ENCODE measurements around the gene BICRAL.
A peak's percentile ranks its signal among the peaks of the same experiment; 100 is the strongest.

The BICRAL gene

GRCh38 chr6:42783177-42783875 is 1.5 kb downstream of the BICRAL start:
- peak; percentile 96 for TF ChIP-seq YY1 (IDR thresholded peaks at IDR 0.05; ENCODE audit: low read depth)
- peak; percentile 58; the same call in 1 of the 2 replicates for TF ChIP-seq ZBTB7A (IDR thresholded peaks at IDR 0.05; ENCODE audit: low read depth)
- TF ChIP-seq TEAD4 (IDR thresholded peaks at IDR 0.05): no peak
- TF ChIP-seq, protein P1, sequence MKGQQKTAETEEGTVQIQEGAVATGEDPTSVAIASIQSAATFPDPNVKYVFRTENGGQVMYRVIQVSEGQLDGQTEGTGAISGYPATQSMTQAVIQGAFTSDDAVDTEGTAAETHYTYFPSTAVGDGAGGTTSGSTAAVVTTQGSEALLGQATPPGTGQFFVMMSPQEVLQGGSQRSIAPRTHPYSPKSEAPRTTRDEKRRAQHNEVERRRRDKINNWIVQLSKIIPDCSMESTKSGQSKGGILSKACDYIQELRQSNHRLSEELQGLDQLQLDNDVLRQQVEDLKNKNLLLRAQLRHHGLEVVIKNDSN (IDR thresholded peaks at IDR 0.05): no peak
- no peak for TF ChIP-seq RAD21 (IDR thresholded peaks at IDR 0.05; ENCODE audit: low read depth)
- no peak for TF ChIP-seq EGR1 (IDR thresholded peaks at IDR 0.05)
- TF ChIP-seq MAX (IDR thresholded peaks at IDR 0.05): peak; percentile 73
- peak; percentile 55; the same call in 1 of the 2 replicates for TF ChIP-seq TAF1 (IDR thresholded peaks at IDR 0.05; ENCODE audit: low read depth)
- TF ChIP-seq, protein P2, sequence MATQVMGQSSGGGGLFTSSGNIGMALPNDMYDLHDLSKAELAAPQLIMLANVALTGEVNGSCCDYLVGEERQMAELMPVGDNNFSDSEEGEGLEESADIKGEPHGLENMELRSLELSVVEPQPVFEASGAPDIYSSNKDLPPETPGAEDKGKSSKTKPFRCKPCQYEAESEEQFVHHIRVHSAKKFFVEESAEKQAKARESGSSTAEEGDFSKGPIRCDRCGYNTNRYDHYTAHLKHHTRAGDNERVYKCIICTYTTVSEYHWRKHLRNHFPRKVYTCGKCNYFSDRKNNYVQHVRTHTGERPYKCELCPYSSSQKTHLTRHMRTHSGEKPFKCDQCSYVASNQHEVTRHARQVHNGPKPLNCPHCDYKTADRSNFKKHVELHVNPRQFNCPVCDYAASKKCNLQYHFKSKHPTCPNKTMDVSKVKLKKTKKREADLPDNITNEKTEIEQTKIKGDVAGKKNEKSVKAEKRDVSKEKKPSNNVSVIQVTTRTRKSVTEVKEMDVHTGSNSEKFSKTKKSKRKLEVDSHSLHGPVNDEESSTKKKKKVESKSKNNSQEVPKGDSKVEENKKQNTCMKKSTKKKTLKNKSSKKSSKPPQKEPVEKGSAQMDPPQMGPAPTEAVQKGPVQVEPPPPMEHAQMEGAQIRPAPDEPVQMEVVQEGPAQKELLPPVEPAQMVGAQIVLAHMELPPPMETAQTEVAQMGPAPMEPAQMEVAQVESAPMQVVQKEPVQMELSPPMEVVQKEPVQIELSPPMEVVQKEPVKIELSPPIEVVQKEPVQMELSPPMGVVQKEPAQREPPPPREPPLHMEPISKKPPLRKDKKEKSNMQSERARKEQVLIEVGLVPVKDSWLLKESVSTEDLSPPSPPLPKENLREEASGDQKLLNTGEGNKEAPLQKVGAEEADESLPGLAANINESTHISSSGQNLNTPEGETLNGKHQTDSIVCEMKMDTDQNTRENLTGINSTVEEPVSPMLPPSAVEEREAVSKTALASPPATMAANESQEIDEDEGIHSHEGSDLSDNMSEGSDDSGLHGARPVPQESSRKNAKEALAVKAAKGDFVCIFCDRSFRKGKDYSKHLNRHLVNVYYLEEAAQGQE (IDR thresholded peaks at IDR 0.05; ENCODE audit: low read depth): no peak; the same call in 1 of the 2 replicates
- TF ChIP-seq NFIC (IDR thresholded peaks at IDR 0.05): peak; percentile 93
- 0 out of 2 replicates have a peak, but pooled peaks have one; percentile 11 for TF ChIP-seq TCF12 (IDR thresholded peaks at IDR 0.05; ENCODE audit: low read depth)
- TF ChIP-seq FOXM1 (IDR thresholded peaks at IDR 0.05; ENCODE audit: borderline replicate concordance, low read depth): no peak
- TF ChIP-seq CREB1 (IDR thresholded peaks at IDR 0.05; ENCODE audit: low read depth): 0 out of 2 replicates have a peak, but pooled peaks have one; percentile 19
- TF ChIP-seq EP300 (IDR thresholded peaks at IDR 0.05; ENCODE audit: borderline replicate concordance): no peak
- TF ChIP-seq CEBPB (IDR thresholded peaks at IDR 0.05): no peak

GRCh38 chr6:42783876-42784642 is 2.2 kb downstream of the BICRAL start:
- TF ChIP-seq ZBTB7A (IDR thresholded peaks at IDR 0.05; ENCODE audit: low read depth) (no peak), RAD21 (IDR thresholded peaks at IDR 0.05; ENCODE audit: low read depth) (no peak), TAF1 (IDR thresholded peaks at IDR 0.05; ENCODE audit: low read depth) (no peak), TCF12 (IDR thresholded peaks at IDR 0.05; ENCODE audit: low read depth) (no peak), YY1 (IDR thresholded peaks at IDR 0.05; ENCODE audit: low read depth) (no peak), MAX (IDR thresholded peaks at IDR 0.05) (no peak; the same call in 1 of the 2 replicates)
- TF ChIP-seq, protein P1 (IDR thresholded peaks at IDR 0.05): no peak
- TF ChIP-seq, protein P2 (IDR thresholded peaks at IDR 0.05; ENCODE audit: low read depth): no peak

DNA sequence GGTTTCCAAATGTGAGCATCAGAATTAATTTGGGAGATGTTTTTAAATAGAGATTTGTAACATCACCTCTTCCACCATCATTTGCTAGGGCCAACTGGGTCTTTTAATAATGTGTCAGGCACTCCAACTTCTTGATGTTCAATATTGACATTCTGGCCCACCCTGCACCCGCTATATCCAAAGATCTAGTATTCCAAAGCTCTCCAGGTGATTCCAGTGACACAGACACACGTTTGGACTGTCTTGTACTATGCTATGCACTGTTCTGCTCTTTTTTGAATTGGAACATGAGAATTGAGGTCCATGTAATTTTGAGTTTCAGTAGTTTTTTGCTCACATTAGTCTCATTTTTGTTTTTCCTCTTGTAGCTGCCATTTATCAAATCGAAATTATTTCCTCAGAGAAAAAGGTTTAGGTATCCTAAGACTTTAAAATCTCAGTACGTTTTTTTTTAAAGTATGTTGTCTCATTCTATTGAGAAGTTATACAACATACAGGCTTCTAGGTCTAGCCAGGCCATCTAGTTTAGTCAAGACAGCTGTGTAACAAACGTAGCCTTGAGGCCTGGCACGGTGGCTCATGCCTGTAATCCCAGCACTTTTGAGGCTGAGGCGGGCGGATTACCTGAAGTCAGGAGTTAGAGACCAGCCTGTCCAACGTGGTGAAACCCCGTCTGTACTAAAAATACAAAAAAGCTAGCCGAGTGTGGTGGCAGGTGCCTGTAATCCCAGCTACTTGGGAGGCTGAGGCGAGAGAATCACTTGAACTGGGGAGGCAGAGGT is 3.1 kb downstream of the BICRAL start:
- TF ChIP-seq ZBTB7A (IDR thresholded peaks at IDR 0.05; ENCODE audit: low read depth): no peak
- TF ChIP-seq YY1 (IDR thresholded peaks at IDR 0.05; ENCODE audit: low read depth): no peak
- no peak for TF ChIP-seq EGR1 (IDR thresholded peaks at IDR 0.05)
- TF ChIP-seq EP300 (IDR thresholded peaks at IDR 0.05; ENCODE audit: borderline replicate concordance): no peak
- TF ChIP-seq RAD21 (IDR thresholded peaks at IDR 0.05; ENCODE audit: low read depth): no peak
- TF ChIP-seq TAF1 (IDR thresholded peaks at IDR 0.05; ENCODE audit: low read depth): no peak
- no peak for TF ChIP-seq MAX (IDR thresholded peaks at IDR 0.05)
- TF ChIP-seq, protein P1 (IDR thresholded peaks at IDR 0.05): no peak
- no peak for TF ChIP-seq TCF12 (IDR thresholded peaks at IDR 0.05; ENCODE audit: low read depth)
- no peak for TF ChIP-seq NFIC (IDR thresholded peaks at IDR 0.05)

DNA sequence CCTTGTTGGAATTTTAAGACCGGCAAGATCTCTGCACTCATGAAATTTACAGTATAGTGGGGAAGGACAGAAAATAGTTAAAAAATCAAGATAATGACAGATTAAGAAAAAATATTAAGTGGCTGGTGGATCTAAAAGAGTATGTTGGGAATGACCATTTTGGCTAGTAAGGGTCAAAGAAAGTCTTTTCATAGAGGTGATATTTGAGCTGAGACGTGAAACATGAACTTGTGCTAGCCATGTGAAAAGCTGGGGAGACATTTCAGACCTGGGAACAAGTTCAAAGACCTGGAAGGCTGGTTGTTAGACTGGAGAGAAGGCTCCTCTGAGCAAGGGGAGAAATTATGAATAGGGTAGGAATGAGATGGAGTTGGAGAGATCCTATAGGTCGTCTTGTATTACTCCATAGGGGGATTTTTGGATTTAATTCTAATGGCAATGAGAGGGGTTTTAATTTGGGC is 4.7 kb downstream of the BICRAL start:
- no peak for TF ChIP-seq TCF12 (IDR thresholded peaks at IDR 0.05; ENCODE audit: low read depth)
- TF ChIP-seq NFIC (IDR thresholded peaks at IDR 0.05): no peak
- TF ChIP-seq, protein P1 (IDR thresholded peaks at IDR 0.05): no peak
- TF ChIP-seq TEAD4 (IDR thresholded peaks at IDR 0.05): no peak
- TF ChIP-seq CREB1 (IDR thresholded peaks at IDR 0.05; ENCODE audit: low read depth): no peak
- no peak for TF ChIP-seq MAX (IDR thresholded peaks at IDR 0.05)
- TF ChIP-seq RAD21 (IDR thresholded peaks at IDR 0.05; ENCODE audit: low read depth): no peak
- TF ChIP-seq YY1 (IDR thresholded peaks at IDR 0.05; ENCODE audit: low read depth): no peak
- no peak for TF ChIP-seq FOXM1 (IDR thresholded peaks at IDR 0.05; ENCODE audit: borderline replicate concordance, low read depth)
- no peak for TF ChIP-seq TAF1 (IDR thresholded peaks at IDR 0.05; ENCODE audit: low read depth)
- TF ChIP-seq, protein P2 (IDR thresholded peaks at IDR 0.05; ENCODE audit: low read depth): no peak
- TF ChIP-seq ZBTB7A (IDR thresholded peaks at IDR 0.05; ENCODE audit: low read depth): no peak
- TF ChIP-seq EGR1 (IDR thresholded peaks at IDR 0.05): no peak
- TF ChIP-seq CEBPB (IDR thresholded peaks at IDR 0.05): no peak
- no peak for TF ChIP-seq EP300 (IDR thresholded peaks at IDR 0.05; ENCODE audit: borderline replicate concordance)
